ENCODE results near the gene SYTL4.

DNA sequence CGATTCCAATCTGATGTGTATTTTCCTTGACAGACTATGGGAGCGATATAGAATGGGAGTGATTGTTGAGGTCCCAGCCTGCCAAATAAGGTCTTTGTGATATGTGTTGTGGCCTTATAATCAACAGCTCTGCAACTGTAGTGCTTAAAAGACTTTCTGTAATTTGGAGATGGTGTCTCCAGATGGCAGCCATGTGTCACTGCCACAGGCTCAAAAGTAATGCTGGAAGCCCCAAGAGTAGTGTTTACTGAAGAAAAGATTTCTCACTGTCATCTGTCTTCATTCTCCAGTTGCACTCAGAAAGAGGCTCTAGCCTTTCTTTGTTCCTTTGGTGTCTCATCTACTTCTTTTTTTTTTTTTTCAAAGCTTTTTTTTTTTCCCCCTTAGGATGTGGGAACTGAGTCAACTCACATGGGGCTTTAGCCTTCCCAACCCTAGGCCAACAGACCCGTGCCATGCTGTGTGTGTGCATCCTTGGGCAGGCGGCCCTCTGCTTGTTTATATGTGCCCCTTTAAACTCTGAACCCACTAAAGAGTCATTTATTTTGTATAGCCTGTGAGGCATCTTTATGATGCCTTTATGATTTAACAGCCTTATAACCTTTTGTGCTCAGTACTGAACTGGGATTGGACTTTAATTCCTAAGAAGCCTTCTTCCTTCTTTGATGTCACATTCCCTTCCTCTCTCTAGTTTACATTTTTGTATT lies 72.3 kb downstream of the SYTL4 start:
- TF ChIP-seq EP300 (IDR thresholded peaks at IDR 0.05) (no peak), POLR2AphosphoS5 (IDR thresholded peaks at IDR 0.05) (no peak), POLR2A (IDR thresholded peaks at IDR 0.05) (no peak)
- TF ChIP-seq, protein P1, sequence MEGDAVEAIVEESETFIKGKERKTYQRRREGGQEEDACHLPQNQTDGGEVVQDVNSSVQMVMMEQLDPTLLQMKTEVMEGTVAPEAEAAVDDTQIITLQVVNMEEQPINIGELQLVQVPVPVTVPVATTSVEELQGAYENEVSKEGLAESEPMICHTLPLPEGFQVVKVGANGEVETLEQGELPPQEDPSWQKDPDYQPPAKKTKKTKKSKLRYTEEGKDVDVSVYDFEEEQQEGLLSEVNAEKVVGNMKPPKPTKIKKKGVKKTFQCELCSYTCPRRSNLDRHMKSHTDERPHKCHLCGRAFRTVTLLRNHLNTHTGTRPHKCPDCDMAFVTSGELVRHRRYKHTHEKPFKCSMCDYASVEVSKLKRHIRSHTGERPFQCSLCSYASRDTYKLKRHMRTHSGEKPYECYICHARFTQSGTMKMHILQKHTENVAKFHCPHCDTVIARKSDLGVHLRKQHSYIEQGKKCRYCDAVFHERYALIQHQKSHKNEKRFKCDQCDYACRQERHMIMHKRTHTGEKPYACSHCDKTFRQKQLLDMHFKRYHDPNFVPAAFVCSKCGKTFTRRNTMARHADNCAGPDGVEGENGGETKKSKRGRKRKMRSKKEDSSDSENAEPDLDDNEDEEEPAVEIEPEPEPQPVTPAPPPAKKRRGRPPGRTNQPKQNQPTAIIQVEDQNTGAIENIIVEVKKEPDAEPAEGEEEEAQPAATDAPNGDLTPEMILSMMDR (IDR thresholded peaks at IDR 0.05) = no peak

Data from stomach (tissue), 4 donors.